Body of pancreas (tissue), 4 donors: ENCODE data around the gene SPACA6. TPM values are rescaled to one million over a fixed set of nuclear protein-coding genes. Genes with fewer than 3 reads are reported as not detected.
"Not testable (repeated sequence)": the region's sequence is repeated elsewhere in the genome, so short reads cannot be mapped to it uniquely, and the experiment has no call there.

Source experiments
- ATAC-seq: fragments of 150-250 bp; one replicate; pipeline ENCODE4 v1.9.1; 2016
- DNase-seq, 4 donors: peaks; one replicate each; pipeline ENCODE4 v3.0.0-alpha.2; 2019
- H3K27ac ChIP-seq, 4 donors: fragments of 200-600 bp; sonication (generic); 1 replicate in 3 of 4; 2 replicates in 1 of 4; pipeline versions ENCODE4 v1.5.1 to v1.6.1; 2016 to 2019; ENCODE audit warnings: mild to moderate bottlenecking in 1 of 4, mixed read lengths in 1 of 4, moderate library complexity in 1 of 4
- H3K27me3 ChIP-seq, 2 donors: fragments of 200-600 bp; sonication (generic); one replicate each; pipeline ENCODE4 v1.6.0; 2016; ENCODE audit warnings: mild to moderate bottlenecking in 1 of 2
- H3K36me3 ChIP-seq, 2 donors: fragments of 200-600 bp; sonication (generic); replicated peaks in 1 of 2; 2 replicates each; pipeline ENCODE4 v1.5.1; 2016; ENCODE audit warnings: low read depth in 2 of 2; ENCODE audit not compliant: insufficient read depth in 1 of 2
- H3K4me1 ChIP-seq: fragments of 200-600 bp; sonication (generic); one replicate; pipeline ENCODE4 v1.6.0; 2016
- H3K4me3 ChIP-seq, 2 donors: fragments of 200-600 bp; sonication (generic); 1 replicate in 1 of 2; 2 replicates in 1 of 2; pipeline ENCODE4 v1.5.1; 2016 to 2019
- H3K9me3 ChIP-seq, 3 donors: fragments of 200-600 bp; sonication (generic); 1 replicate in 2 of 3; 2 replicates in 1 of 3; pipeline ENCODE4 v1.5.1; 2016
- CTCF ChIP-seq, 7 experiments: fragments of 450-650 bp in 4 of 7; fragments of 200-600 bp in 3 of 7; sonication (generic) in 3 of 7; IDR thresholded peaks; one replicate each; pipeline ENCODE4 v1.5.1; 2016 to 2019; ENCODE audit warnings: antibody characterized with exemption in 7 of 7
- POLR2A ChIP-seq, 3 donors: fragments of 450-650 bp; IDR thresholded peaks; one replicate each; pipeline ENCODE4 v1.6.1; 2016; ENCODE audit warnings: antibody characterized with exemption in 3 of 3, mild to moderate bottlenecking in 2 of 3
- WGBS, 2 donors: methylation state at CpG; one replicate each; pipeline ENCODE4 v1.1.5; 2017; 5-methylcytosine and 5-hydroxymethylcytosine counted together
- intact Hi-C: fragments of 100-400 bp; cut with DNase I; formaldehyde crosslinking; loops from one replicate; pipeline ENCODE4 v1.15.1; 2023
- total RNA-seq, 2 donors: library from RNA; depleted of rRNA; stranded (reverse); fragments of >200 nt; gene quantifications; one replicate each; pipeline ENCODE4 v1.1.0, GENCODE V29; 2016

Gene SPACA6
- total RNA-seq, 2 donors from 2014 or later, result 7.9 to 16.3 TPM

- Histone ChIP-seq H3K27ac (no peak overlapping the region), H3K27me3 (no peaks in the 10 kb centered on the region), H3K36me3 (no peaks in the 10 kb centered on the region), H3K4me1 (no peaks in the 10 kb centered on the region), H3K9me3 (no peaks in the 10 kb centered on the region), H3K4me3 (no peak overlapping the region)
- DNase-seq (no peak), ATAC-seq (no peak)
- 76 to 80% methylated on average over 3 of the region's 3 CpGs for whole genome bisulfite sequencing, 2 donors
- TF ChIP-seq CTCF (IDR thresholded peaks at IDR 0.05) (no peak), POLR2A (IDR thresholded peaks at IDR 0.05) (no peak)
- intact Hi-C loops, result no loop called here
Observed at GRCh38 chr19:51737389-51737788, 44.3 kb downstream of the SPACA6 start.

- Histone ChIP-seq H3K36me3 (no peaks in the 10 kb centered on the region), H3K27ac (no peak overlapping the region), H3K4me3 (no peak overlapping the region), H3K9me3 (no peaks in the 10 kb centered on the region), H3K27me3 (no peaks in the 10 kb centered on the region), H3K4me1 (no peaks in the 10 kb centered on the region)
- ATAC-seq (no peak), DNase-seq (no peak)
- TF ChIP-seq POLR2A (IDR thresholded peaks at IDR 0.05) (no peak), CTCF (IDR thresholded peaks at IDR 0.05) (no peak)
- 52 to 56% methylated on average over 2 of the region's 2 CpGs for WGBS, 2 donors
- intact Hi-C loops, result no loop called here
Observed at GRCh38 chr19:51737924-51738323, 44.8 kb downstream of the SPACA6 start.

GRCh38 chr19:51738523-51738922, 45.4 kb downstream of the SPACA6 start:
- WGBS, 2 donors, result 76 to 81% methylated on average over 10 of the region's 10 CpGs
- intact Hi-C loops, ATAC-seq: not testable (repeated sequence)

GRCh38 chr19:51739466-51740213, 46.5 kb downstream of the SPACA6 start:
- no peak for DNase-seq
- no peak overlapping the region for H3K27ac ChIP-seq
- 54 to 60% methylated on average over 12 to 13 of the region's 13 CpGs for WGBS, 2 donors
- H3K9me3 ChIP-seq, result no peaks in the 10 kb centered on the region
- no peak for ATAC-seq
- no peaks in the 10 kb centered on the region for H3K36me3 ChIP-seq
- intact Hi-C loops, result no loop called here
- H3K4me1 ChIP-seq, result no peaks in the 10 kb centered on the region
- no peak overlapping the region for H3K4me3 ChIP-seq
- no peak for TF ChIP-seq CTCF (IDR thresholded peaks at IDR 0.05)
- H3K27me3 ChIP-seq, result no peaks in the 10 kb centered on the region

More at GRCh38 chr19:51738523-51738922, 45.4 kb downstream of the SPACA6 start:
- not testable (repeated sequence) for H3K36me3 ChIP-seq, H3K4me3 ChIP-seq, DNase-seq, H3K27ac ChIP-seq, H3K9me3 ChIP-seq, H3K4me1 ChIP-seq, H3K27me3 ChIP-seq

- no peaks in the 10 kb centered on the region for H3K4me1 ChIP-seq
- 64 to 67% methylated on average over 5 of the region's 5 CpGs for WGBS, 2 donors
- H3K27me3 ChIP-seq, result no peaks in the 10 kb centered on the region
- TF ChIP-seq POLR2A (IDR thresholded peaks at IDR 0.05) (no peak), CTCF (IDR thresholded peaks at IDR 0.05) (no peak)
- no peaks in the 10 kb centered on the region for H3K36me3 ChIP-seq
- no peaks in the 10 kb centered on the region for H3K9me3 ChIP-seq
- H3K27ac ChIP-seq, result no peak overlapping the region
- no peak for DNase-seq
- intact Hi-C loops, result no loop called here
- H3K4me3 ChIP-seq, result no peak overlapping the region
- ATAC-seq, result no peak
Observed at GRCh38 chr19:51740356-51740755, 47.2 kb downstream of the SPACA6 start.
